Muscle of back (tissue), 11 donors: ENCODE results near the gene CCL15. TPM values are rescaled to one million over a fixed set of nuclear protein-coding genes. Genes with fewer than 3 reads are reported as not detected.
"Not testable (repeated sequence)": the region's sequence is repeated elsewhere in the genome, so short reads cannot be mapped to it uniquely, and the experiment has no call there.

Experiments
- DNase-seq, 3 donors: peaks; one replicate each; pipeline versions ENCODE4 v3.0.0 to v3.0.0-alpha.2; 2013
- polyA plus RNA-seq, 10 donors: library from polyadenylated mRNA; unstranded; fragments of 120-200 nt; gene quantifications; one replicate each; pipeline ENCODE4 v1.2.1, GENCODE V29; 2013; ENCODE audit not compliant: insufficient read length in 10 of 10

The CCL15 gene
- polyA plus RNA-seq, 10 donors: 0.19 TPM; not detected in 9

GRCh38 chr17:35995346-35995745 lies 6.0 kb downstream of the CCL15 start:
- not testable (repeated sequence) for DNase-seq

GRCh38 chr17:35991075-35991474 lies 10.3 kb downstream of the CCL15 start:
- DNase-seq: no peak

GRCh38 chr17:35988164-35988563 lies 13.2 kb downstream of the CCL15 start:
- DNase-seq: no peak

GRCh38 chr17:35986643-35987042 lies 14.7 kb downstream of the CCL15 start, which contains the start of gene CCL14:
CCL14 (minus strand) TSS chr17:35986729; CDS start chr17:35986649, 80 bp downstream.
- peak in 1 of 3 donors; percentile 33 for DNase-seq

GRCh38 chr17:35984140-35984539 lies 17.2 kb downstream of the CCL15 start:
- no peak for DNase-seq

- no peak for DNase-seq
Observed at GRCh38 chr17:35982409-35983191, 18.8 kb downstream of the CCL15 start.

GRCh38 chr17:35981908-35982330 lies 19.4 kb downstream of the CCL15 start:
- DNase-seq: no peak

GRCh38 chr17:35981246-35981645 lies 20.1 kb downstream of the CCL15 start, which contains the start of gene CCL16:
CCL16 (minus strand) TSS chr17:35981497; CDS start chr17:35981420, 77 bp downstream.
- DNase-seq: no peak

- no peak for DNase-seq
Observed at GRCh38 chr17:35978346-35978745, 23.0 kb downstream of the CCL15 start.

- DNase-seq: no peak
Observed at GRCh38 chr17:35977509-35977908, 23.8 kb downstream of the CCL15 start.

- no peak for DNase-seq
Observed at GRCh38 chr17:35973333-35974260, 27.8 kb downstream of the CCL15 start.

GRCh38 chr17:35972945-35973332 lies 28.4 kb downstream of the CCL15 start:
- DNase-seq: no peak

GRCh38 chr17:35972535-35972934 lies 28.8 kb downstream of the CCL15 start:
- DNase-seq: no peak

GRCh38 chr17:35972066-35972465 lies 29.3 kb downstream of the CCL15 start:
- no peak for DNase-seq

- peak; percentile 62 to 85 (median 81) for DNase-seq
Observed at GRCh38 chr17:35969558-35970380, 31.6 kb downstream of the CCL15 start.

- DNase-seq: no peak
Observed at GRCh38 chr17:35968520-35969054, 32.8 kb downstream of the CCL15 start.

GRCh38 chr17:35965272-35965671 lies 36.1 kb downstream of the CCL15 start:
- no peak for DNase-seq

- no peak for DNase-seq
Observed at GRCh38 chr17:35963663-35964062, 37.7 kb downstream of the CCL15 start.

- DNase-seq: no peak
Observed at GRCh38 chr17:35953720-35954119, 47.6 kb downstream of the CCL15 start.

- DNase-seq: no peak
Observed at GRCh38 chr17:35949401-35949800, 52.0 kb downstream of the CCL15 start.

GRCh38 chr17:35948092-35948491 lies 53.3 kb downstream of the CCL15 start:
- no peak for DNase-seq
